Smooth muscle cell of bladder (primary cell): ENCODE measurements around the gene RIMS1. TPM values are rescaled to one million over a fixed set of nuclear protein-coding genes. Genes with fewer than 3 reads are reported as not detected.

Experiments
- total RNA-seq: library from RNA; depleted of rRNA; stranded (reverse); fragments of >200 nt; gene quantifications from 2 replicates; pipeline ENCODE4 v1.2.3, GENCODE V29; 2014

RIMS1 gene
- 0.14 and 0.28 TPM in 2 replicates for total RNA-seq

GRCh38 chr6:71886184-71887005, at the start of gene RIMS1:
TSS of gene RIMS1 (plus strand) at chr6:71886550. CDS start at chr6:71887024, 474 bp downstream.

